HFF-Myc (cell line): ENCODE data around the gene CARD9.

ENCODE experiments used
- DNase-seq: peaks from one replicate; pipeline ENCODE4 v3.0.0-alpha.2; 2011; ENCODE audit warnings: low read depth; ENCODE audit errors: extremely low read depth
- H3K4me3 ChIP-seq: replicated peaks from 2 replicates; pipeline ENCODE4 v1.5.1; 2011; ENCODE audit warnings: low read depth, mild to moderate bottlenecking, control low read depth, low read length
- CTCF ChIP-seq: IDR thresholded peaks from 2 replicates; pipeline ENCODE4 v1.5.1; 2012; ENCODE audit warnings: mild to moderate bottlenecking, low read depth, low read length, control low read depth; ENCODE audit errors: missing control alignments

Gene CARD9

GRCh38 chr9:136373300-136374182, at the start of gene CARD9:
TSS of gene CARD9 (minus strand) at chr9:136373669. CDS start at chr9:136372078, 1,591 bp downstream.
- DNase-seq: no peak
- TF ChIP-seq CTCF: no peak
- H3K4me3 ChIP-seq: peak within 1 kb of the TSS; percentile 23

GRCh38 chr9:136422876-136423275, 49.4 kb upstream of the CARD9 start:
- DNase-seq: no peak
- TF ChIP-seq CTCF: no peak
- no peak overlapping the region for H3K4me3 ChIP-seq

- H3K4me3 ChIP-seq: no peak overlapping the region
- no peak for DNase-seq
- no peak for TF ChIP-seq CTCF
Measured at GRCh38 chr9:136421791-136422190, 48.3 kb upstream of the CARD9 start.

GRCh38 chr9:136419092-136419420, 45.6 kb upstream of the CARD9 start:
- TF ChIP-seq CTCF: no peak
- DNase-seq: no peak
- H3K4me3 ChIP-seq: no peak overlapping the region

- no peak overlapping the region for H3K4me3 ChIP-seq
- no peak for TF ChIP-seq CTCF
- DNase-seq: no peak
Measured at GRCh38 chr9:136418182-136419091, 45.0 kb upstream of the CARD9 start.

GRCh38 chr9:136416914-136417313, 43.4 kb upstream of the CARD9 start:
- TF ChIP-seq CTCF: no peak
- no peak overlapping the region for H3K4me3 ChIP-seq
- DNase-seq: no peak
